ENCODE data around the gene KCNJ4. TPM values are rescaled to one million over a fixed set of nuclear protein-coding genes. Genes with fewer than 3 reads are reported as not detected.

Gene KCNJ4
- polyA plus RNA-seq, 1 donor (not counting 4 experiments of a cell fraction or from before 2014, with no cell fraction given): not detected

GRCh38 chr22:38484244-38484643 lies 29.2 kb upstream of the KCNJ4 start:
- no peak for TF ChIP-seq EZH2 (IDR thresholded peaks at IDR 0.05; ENCODE audit: low read length)
- TF ChIP-seq, protein P1, sequence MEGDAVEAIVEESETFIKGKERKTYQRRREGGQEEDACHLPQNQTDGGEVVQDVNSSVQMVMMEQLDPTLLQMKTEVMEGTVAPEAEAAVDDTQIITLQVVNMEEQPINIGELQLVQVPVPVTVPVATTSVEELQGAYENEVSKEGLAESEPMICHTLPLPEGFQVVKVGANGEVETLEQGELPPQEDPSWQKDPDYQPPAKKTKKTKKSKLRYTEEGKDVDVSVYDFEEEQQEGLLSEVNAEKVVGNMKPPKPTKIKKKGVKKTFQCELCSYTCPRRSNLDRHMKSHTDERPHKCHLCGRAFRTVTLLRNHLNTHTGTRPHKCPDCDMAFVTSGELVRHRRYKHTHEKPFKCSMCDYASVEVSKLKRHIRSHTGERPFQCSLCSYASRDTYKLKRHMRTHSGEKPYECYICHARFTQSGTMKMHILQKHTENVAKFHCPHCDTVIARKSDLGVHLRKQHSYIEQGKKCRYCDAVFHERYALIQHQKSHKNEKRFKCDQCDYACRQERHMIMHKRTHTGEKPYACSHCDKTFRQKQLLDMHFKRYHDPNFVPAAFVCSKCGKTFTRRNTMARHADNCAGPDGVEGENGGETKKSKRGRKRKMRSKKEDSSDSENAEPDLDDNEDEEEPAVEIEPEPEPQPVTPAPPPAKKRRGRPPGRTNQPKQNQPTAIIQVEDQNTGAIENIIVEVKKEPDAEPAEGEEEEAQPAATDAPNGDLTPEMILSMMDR (optimal IDR thresholded peaks at IDR 0.05 in 1 of 3, IDR thresholded peaks at IDR 0.05 in 1 of 3, conservative IDR thresholded peaks at IDR 0.05 in 1 of 3; ENCODE audit: extremely low read depth in 1 of 3, insufficient read depth in 2 of 3, low read length in 3 of 3): no peak

DNA sequence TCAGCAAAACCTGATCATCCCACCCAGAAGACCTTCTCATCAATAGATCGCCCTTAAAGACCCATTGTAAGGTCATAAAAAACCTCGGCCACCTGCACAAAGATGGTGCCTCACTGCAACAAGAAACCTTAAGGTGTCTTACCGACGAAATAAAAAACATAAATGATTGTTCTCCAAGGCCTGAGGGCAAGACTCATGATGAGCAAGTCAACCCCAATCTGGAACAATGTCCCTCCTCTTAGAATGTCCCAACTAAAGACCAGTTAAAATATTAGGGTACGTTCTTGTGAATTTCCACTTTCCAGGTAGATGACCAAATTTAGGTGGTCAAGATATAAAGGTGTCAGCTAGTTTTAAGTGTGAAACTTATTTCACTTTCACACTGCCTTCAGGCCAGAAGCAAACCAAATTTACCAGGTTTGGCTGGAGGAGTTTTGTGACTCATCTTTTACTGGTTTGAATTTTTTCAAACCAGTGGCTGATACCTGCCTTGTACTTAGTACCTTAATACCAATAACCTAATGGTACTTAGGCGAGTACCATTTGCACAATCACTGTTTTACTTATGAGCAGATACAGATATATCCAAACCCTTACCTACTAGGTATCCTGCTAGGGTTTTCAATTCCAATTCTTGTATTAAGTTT lies 27.8 kb upstream of the KCNJ4 start:
- Histone ChIP-seq H3K4me2 (ENCODE audit: control insufficient read depth, extremely low read depth, insufficient read depth, low read depth, low read length) (no peak overlapping the region), H3K9me3 (ENCODE audit: control insufficient read depth, low read depth, low read length) (no peaks in the 10 kb centered on the region), H3K4me3 (ENCODE audit: control insufficient read depth in 2 of 3, extremely low read depth in 1 of 3, insufficient read depth in 2 of 3, low read depth in 1 of 3, low read length in 3 of 3) (no peak overlapping the region), H4K20me1 (ENCODE audit: control insufficient read depth, extremely low read depth, insufficient read depth, low read length) (peaks cover 15% of the 10 kb centered on the region), H3K9ac (ENCODE audit: control insufficient read depth, extremely low read depth, insufficient read depth, low read length) (no peak overlapping the region), H3K27ac (ENCODE audit: control insufficient read depth, insufficient read depth, low read length) (no peak overlapping the region), H3K79me2 (ENCODE audit: control insufficient read depth, insufficient read depth, low read length) (peaks cover 4% of the 10 kb centered on the region), H2AFZ (ENCODE audit: control insufficient read depth, low read length) (no peak overlapping the region), H3K9me1 (ENCODE audit: control insufficient read depth, extremely low read depth, insufficient read depth, low read length) (no peaks in the 10 kb centered on the region), H3K4me1 (ENCODE audit: control insufficient read depth, extremely low read depth, insufficient read depth, low read length) (peaks cover 4% of the 10 kb centered on the region), H3K36me3 (ENCODE audit: control insufficient read depth in 2 of 2, extremely low read depth in 1 of 2, insufficient read depth in 2 of 2, low read length in 2 of 2) (peaks cover 40 to 45% of the 10 kb centered on the region in 2 experiments), H3K27me3 (ENCODE audit: control insufficient read depth, extremely low read depth, insufficient read depth, low read length) (no peaks in the 10 kb centered on the region)
- DNase-seq (ENCODE audit: low read depth, low spot score) (no peak), FAIRE-seq (no peak)
- TF ChIP-seq EZH2 (IDR thresholded peaks at IDR 0.05; ENCODE audit: low read length): no peak
- TF ChIP-seq, protein P1 (optimal IDR thresholded peaks at IDR 0.05 in 1 of 3, IDR thresholded peaks at IDR 0.05 in 1 of 3, conservative IDR thresholded peaks at IDR 0.05 in 1 of 3; ENCODE audit: extremely low read depth in 1 of 3, insufficient read depth in 2 of 3, low read length in 3 of 3): no peak
- dilution Hi-C loops (cut with MboI; ENCODE audit: extremely low pct_ligation_motif_present, low sequenced_read_pairs): no loop called here

More at GRCh38 chr22:38484244-38484643, 29.2 kb upstream of the KCNJ4 start:
- DNase-seq (ENCODE audit: low read depth, low spot score) (no peak), FAIRE-seq (no peak)
- Histone ChIP-seq H3K36me3 (ENCODE audit: control insufficient read depth in 2 of 2, extremely low read depth in 1 of 2, insufficient read depth in 2 of 2, low read length in 2 of 2) (peaks cover 44 to 59% of the 10 kb centered on the region in 2 experiments), H3K4me1 (ENCODE audit: control insufficient read depth, extremely low read depth, insufficient read depth, low read length) (no peaks in the 10 kb centered on the region), H3K9ac (ENCODE audit: control insufficient read depth, extremely low read depth, insufficient read depth, low read length) (no peak overlapping the region), H3K27ac (ENCODE audit: control insufficient read depth, insufficient read depth, low read length) (no peak overlapping the region), H3K9me1 (ENCODE audit: control insufficient read depth, extremely low read depth, insufficient read depth, low read length) (no peaks in the 10 kb centered on the region), H4K20me1 (ENCODE audit: control insufficient read depth, extremely low read depth, insufficient read depth, low read length) (peaks cover 19% of the 10 kb centered on the region), H3K79me2 (ENCODE audit: control insufficient read depth, insufficient read depth, low read length) (peaks cover 14% of the 10 kb centered on the region), H3K4me2 (ENCODE audit: control insufficient read depth, extremely low read depth, insufficient read depth, low read depth, low read length) (no peak overlapping the region), H3K9me3 (ENCODE audit: control insufficient read depth, low read depth, low read length) (no peaks in the 10 kb centered on the region), H3K27me3 (ENCODE audit: control insufficient read depth, extremely low read depth, insufficient read depth, low read length) (no peaks in the 10 kb centered on the region), H3K4me3 (ENCODE audit: control insufficient read depth in 2 of 3, extremely low read depth in 1 of 3, insufficient read depth in 2 of 3, low read depth in 1 of 3, low read length in 3 of 3) (no peak overlapping the region), H2AFZ (ENCODE audit: control insufficient read depth, low read length) (no peak overlapping the region)
- dilution Hi-C loops (cut with MboI; ENCODE audit: extremely low pct_ligation_motif_present, low sequenced_read_pairs): no loop called here
